ENCODE results near the gene CYP27C1. TPM values are rescaled to one million over a fixed set of nuclear protein-coding genes. Genes with fewer than 3 reads are reported as not detected.

CYP27C1 gene
- total RNA-seq, 1 donor from 2014 or later: 5.7 TPM

DNA sequence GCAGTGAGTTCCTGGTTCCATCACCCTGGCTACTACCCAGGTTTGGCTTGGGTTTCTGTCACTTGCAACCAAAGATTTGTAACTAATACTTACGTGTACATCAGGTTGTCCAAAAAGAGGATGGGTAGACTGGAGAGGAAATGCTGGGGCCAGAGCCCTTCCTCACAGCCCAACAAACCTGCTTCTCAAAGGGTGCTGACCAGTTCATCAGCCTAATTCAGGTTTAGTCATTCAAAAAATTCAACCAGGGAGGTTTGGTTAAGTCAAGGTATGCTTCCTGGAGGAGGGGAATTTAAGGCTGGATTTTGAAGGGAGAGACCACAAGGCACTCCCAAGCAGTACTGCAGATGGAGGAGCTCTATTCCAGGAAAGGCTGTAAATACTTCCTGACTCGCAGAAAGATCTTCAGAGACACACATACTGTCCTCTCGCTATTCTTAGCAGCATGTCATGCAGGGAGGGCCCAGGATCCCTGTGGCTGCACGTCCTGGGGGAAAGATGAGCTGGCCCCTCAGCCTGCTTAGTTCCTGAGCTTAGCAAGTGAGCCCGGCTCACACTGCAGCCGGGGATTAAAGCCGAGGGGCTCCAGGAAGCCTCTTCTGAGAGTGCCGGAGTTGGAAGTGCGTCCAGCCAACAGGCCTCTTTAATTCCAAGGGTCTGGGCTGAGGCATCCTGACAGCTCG lies 73.1 kb downstream of the CYP27C1 start:
- DNase-seq (ENCODE audit: low read depth) (peak; percentile 23), FAIRE-seq (peak; percentile 84)
- Mint-ChIP-seq H3K27me3 (ENCODE audit: low read depth, unreplicated experiment) (no peaks in the 10 kb centered on the region), H3K4me1 (ENCODE audit: low read depth, unreplicated experiment) (peaks cover 32% of the 10 kb centered on the region), H3K36me3 (ENCODE audit: low read depth, unreplicated experiment) (peaks cover 2% of the 10 kb centered on the region), H3K9me3 (ENCODE audit: unreplicated experiment) (peaks cover 5% of the 10 kb centered on the region), H3K27ac (ENCODE audit: unreplicated experiment) (no peak overlapping the region), H3K4me3 (ENCODE audit: unreplicated experiment) (no peak overlapping the region)
- peaks cover 3% of the 10 kb centered on the region for H3K9me3 ChIP-seq (ENCODE audit: insufficient read depth, low read depth, low read length)
- H3K4me3 ChIP-seq (ENCODE audit: insufficient read depth, low read depth, low read length): no peak overlapping the region
- no peaks in the 10 kb centered on the region for H4K20me1 ChIP-seq (ENCODE audit: insufficient read depth, low read length)
- no peaks in the 10 kb centered on the region for H3K36me3 ChIP-seq (ENCODE audit: insufficient read depth, low read length)
- no peaks in the 10 kb centered on the region for H3K79me2 ChIP-seq (ENCODE audit: insufficient read depth, low read length)
- H2AFZ ChIP-seq (ENCODE audit: low read depth, low read length): peak overlapping the region; percentile 35
- H3K4me1 ChIP-seq (ENCODE audit: insufficient read depth, low read length): peaks cover 44% of the 10 kb centered on the region
- H3K27ac ChIP-seq (ENCODE audit: low read depth, low read length): peak overlapping the region; percentile 30
- no peaks in the 10 kb centered on the region for H3K27me3 ChIP-seq (ENCODE audit: insufficient read depth, low read length)
- peak overlapping the region; percentile 24 for H3K4me2 ChIP-seq (ENCODE audit: low read length)
- H3K9ac ChIP-seq (ENCODE audit: low read length): peak overlapping the region; percentile 28
- no peak for TF ChIP-seq EZH2 (IDR thresholded peaks at IDR 0.05; ENCODE audit: insufficient read depth, low read length)
- TF ChIP-seq, protein P1, sequence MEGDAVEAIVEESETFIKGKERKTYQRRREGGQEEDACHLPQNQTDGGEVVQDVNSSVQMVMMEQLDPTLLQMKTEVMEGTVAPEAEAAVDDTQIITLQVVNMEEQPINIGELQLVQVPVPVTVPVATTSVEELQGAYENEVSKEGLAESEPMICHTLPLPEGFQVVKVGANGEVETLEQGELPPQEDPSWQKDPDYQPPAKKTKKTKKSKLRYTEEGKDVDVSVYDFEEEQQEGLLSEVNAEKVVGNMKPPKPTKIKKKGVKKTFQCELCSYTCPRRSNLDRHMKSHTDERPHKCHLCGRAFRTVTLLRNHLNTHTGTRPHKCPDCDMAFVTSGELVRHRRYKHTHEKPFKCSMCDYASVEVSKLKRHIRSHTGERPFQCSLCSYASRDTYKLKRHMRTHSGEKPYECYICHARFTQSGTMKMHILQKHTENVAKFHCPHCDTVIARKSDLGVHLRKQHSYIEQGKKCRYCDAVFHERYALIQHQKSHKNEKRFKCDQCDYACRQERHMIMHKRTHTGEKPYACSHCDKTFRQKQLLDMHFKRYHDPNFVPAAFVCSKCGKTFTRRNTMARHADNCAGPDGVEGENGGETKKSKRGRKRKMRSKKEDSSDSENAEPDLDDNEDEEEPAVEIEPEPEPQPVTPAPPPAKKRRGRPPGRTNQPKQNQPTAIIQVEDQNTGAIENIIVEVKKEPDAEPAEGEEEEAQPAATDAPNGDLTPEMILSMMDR (IDR thresholded peaks at IDR 0.05; ENCODE audit: insufficient read depth, low read depth, low read length): no peak

DNA sequence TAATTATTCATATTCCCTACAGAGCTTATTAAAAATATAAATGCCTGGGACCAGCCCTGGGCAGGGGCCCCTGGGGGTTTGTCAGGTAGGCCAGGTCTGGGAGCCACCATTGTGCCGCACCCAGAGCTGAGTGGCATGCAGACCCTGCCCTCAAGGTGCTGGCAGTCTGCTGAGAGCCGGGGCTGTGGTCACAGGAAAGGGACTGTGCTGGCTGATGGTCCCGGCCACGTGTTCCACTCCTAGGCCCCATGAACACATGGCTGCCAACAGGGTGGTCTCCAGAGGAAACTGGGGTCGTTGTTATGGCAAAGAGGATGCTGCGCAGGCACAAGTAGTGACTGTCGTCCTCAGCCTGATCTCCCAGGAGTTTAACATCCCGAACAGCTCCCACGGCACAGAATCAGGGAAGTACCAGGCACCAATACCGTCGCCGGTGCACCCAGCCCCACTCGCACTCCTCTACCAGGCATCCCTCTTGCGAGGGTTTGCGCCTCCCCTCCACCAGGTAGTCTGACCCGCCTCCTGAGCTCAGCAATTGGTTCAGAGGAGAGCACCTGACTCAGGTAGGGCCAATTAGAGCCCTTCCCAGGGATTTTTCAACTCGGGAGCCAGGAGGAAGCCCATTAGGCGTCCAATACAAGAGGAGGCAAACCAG lies 73.9 kb downstream of the CYP27C1 start:
- no peaks in the 10 kb centered on the region for H4K20me1 ChIP-seq (ENCODE audit: insufficient read depth, low read length)
- Mint-ChIP-seq H3K27ac (ENCODE audit: unreplicated experiment) (no peak overlapping the region), H3K4me1 (ENCODE audit: low read depth, unreplicated experiment) (peaks cover 32% of the 10 kb centered on the region)

More for the DNA sequence above, 73.9 kb downstream of the CYP27C1 start:
- peaks cover 1% of the 10 kb centered on the region for H3K9me3 Mint-ChIP-seq (ENCODE audit: unreplicated experiment)
- Histone ChIP-seq H3K4me1 (ENCODE audit: insufficient read depth, low read length) (peaks cover 44% of the 10 kb centered on the region), H3K9me3 (ENCODE audit: insufficient read depth, low read depth, low read length) (peaks cover 3% of the 10 kb centered on the region), H3K9ac (ENCODE audit: low read length) (peak overlapping the region; percentile 24), H3K27me3 (ENCODE audit: insufficient read depth, low read length) (no peaks in the 10 kb centered on the region), H2AFZ (ENCODE audit: low read depth, low read length) (no peak overlapping the region), H3K4me2 (ENCODE audit: low read length) (peak overlapping the region; percentile 43), H3K79me2 (ENCODE audit: insufficient read depth, low read length) (no peaks in the 10 kb centered on the region), H3K4me3 (ENCODE audit: insufficient read depth, low read depth, low read length) (no peak overlapping the region), H3K27ac (ENCODE audit: low read depth, low read length) (peak overlapping the region; percentile 64), H3K36me3 (ENCODE audit: insufficient read depth, low read length) (no peaks in the 10 kb centered on the region)
- H3K4me3 Mint-ChIP-seq (ENCODE audit: unreplicated experiment): no peak overlapping the region
- TF ChIP-seq EZH2 (IDR thresholded peaks at IDR 0.05; ENCODE audit: insufficient read depth, low read length): no peak
- TF ChIP-seq, protein P1 (IDR thresholded peaks at IDR 0.05; ENCODE audit: insufficient read depth, low read depth, low read length): no peak
- DNase-seq (ENCODE audit: low read depth): no peak
- no peaks in the 10 kb centered on the region for H3K27me3 Mint-ChIP-seq (ENCODE audit: low read depth, unreplicated experiment)
- FAIRE-seq: no peak
- peaks cover 2% of the 10 kb centered on the region for H3K36me3 Mint-ChIP-seq (ENCODE audit: low read depth, unreplicated experiment)

Measured in astrocyte (in vitro differentiated cells and primary cell).